ENCODE results near the gene PLXDC2. TPM values are rescaled to one million over a fixed set of nuclear protein-coding genes. Genes with fewer than 3 reads are reported as not detected.

The PLXDC2 gene

GRCh38 chr10:20302033-20302432 lies 485.8 kb downstream of the PLXDC2 start:
- H3K4me1 ChIP-seq (ENCODE audit: control insufficient read depth, insufficient read depth, low read length) = no peaks in the 10 kb centered on the region
- no peak overlapping the region for H3K4me3 ChIP-seq (ENCODE audit: low read length)
- H3K9me3 ChIP-seq (replicated peaks; ENCODE audit: low read length) = no peaks in the 10 kb centered on the region
- no peak overlapping the region for H3K4me2 ChIP-seq (ENCODE audit: low read length)
- H3K9ac ChIP-seq (ENCODE audit: low read depth, low read length) = no peak overlapping the region
- H3K36me3 ChIP-seq (ENCODE audit: insufficient read depth, low read length) = no peaks in the 10 kb centered on the region
- no peaks in the 10 kb centered on the region for H3K27me3 ChIP-seq (ENCODE audit: control insufficient read depth, insufficient read depth, low read length)

DNA sequence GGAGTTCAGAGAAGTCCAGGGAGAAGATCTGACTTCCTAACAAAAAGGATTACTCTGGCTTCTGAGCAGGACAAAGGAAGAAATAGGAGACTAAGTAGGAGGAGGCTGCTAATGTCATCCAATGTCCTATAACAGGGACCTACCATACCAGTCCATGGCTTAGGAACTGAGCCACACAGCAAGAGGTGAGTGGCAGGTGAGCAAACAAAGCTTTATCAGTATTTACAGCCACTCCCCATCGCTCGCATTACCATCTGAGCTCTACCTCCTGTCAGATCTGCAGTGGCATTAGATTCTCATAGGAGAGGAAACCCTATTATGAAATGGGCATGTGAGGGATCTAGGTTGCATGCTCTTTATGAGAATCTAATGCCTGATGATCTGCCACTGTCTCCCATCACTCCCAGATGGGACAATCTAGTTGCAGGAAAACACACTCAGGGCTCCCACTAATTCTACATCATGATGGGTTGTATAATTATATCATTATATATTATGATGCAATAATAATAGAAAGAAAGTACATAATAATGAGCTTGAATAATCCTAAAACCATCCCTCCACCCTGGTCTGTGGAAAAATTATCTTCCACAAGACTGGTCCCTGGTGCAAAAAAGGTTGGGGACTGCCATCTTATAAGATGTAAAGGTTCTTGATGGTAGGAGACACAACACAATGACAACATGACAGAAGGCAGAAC lies 487.4 kb downstream of the PLXDC2 start:
- no peak overlapping the region for H3K9ac ChIP-seq (ENCODE audit: low read depth, low read length)
- H3K4me1 ChIP-seq (ENCODE audit: control insufficient read depth, insufficient read depth, low read length) = no peaks in the 10 kb centered on the region
- H3K9me3 ChIP-seq (replicated peaks; ENCODE audit: low read length) = no peaks in the 10 kb centered on the region
- H3K36me3 ChIP-seq (ENCODE audit: insufficient read depth, low read length) = no peaks in the 10 kb centered on the region
- no peaks in the 10 kb centered on the region for H3K27me3 ChIP-seq (ENCODE audit: control insufficient read depth, insufficient read depth, low read length)
- no peak overlapping the region for H3K4me3 ChIP-seq (ENCODE audit: low read length)
- H3K4me2 ChIP-seq (ENCODE audit: low read length) = no peak overlapping the region

DNA sequence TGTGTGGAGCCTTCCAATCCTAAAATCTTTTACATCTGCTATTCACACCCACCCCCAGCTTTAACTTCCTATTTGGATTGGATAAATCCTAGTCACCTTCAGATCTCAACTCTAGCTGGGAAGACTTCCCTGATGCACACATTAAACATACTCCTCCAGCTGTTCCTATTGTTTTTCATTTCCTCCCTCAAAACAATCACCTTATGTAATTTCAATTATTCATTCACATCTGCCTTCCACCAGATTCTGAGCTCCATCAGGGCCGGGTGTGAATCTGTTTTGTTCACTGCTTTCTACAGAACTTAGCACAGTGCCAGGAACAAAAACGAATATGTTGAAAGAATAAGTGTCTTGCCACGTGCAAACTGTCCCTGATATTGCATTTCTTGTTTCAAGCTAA lies 497.4 kb downstream of the PLXDC2 start:
- Histone ChIP-seq H3K9ac (ENCODE audit: low read depth, low read length) (no peak overlapping the region), H3K4me3 (ENCODE audit: low read length) (no peak overlapping the region), H3K36me3 (ENCODE audit: insufficient read depth, low read length) (no peaks in the 10 kb centered on the region), H3K4me1 (ENCODE audit: control insufficient read depth, insufficient read depth, low read length) (no peaks in the 10 kb centered on the region), H3K9me3 (replicated peaks; ENCODE audit: low read length) (no peaks in the 10 kb centered on the region), H3K4me2 (ENCODE audit: low read length) (no peak overlapping the region), H3K27me3 (ENCODE audit: control insufficient read depth, insufficient read depth, low read length) (no peaks in the 10 kb centered on the region)

DNA sequence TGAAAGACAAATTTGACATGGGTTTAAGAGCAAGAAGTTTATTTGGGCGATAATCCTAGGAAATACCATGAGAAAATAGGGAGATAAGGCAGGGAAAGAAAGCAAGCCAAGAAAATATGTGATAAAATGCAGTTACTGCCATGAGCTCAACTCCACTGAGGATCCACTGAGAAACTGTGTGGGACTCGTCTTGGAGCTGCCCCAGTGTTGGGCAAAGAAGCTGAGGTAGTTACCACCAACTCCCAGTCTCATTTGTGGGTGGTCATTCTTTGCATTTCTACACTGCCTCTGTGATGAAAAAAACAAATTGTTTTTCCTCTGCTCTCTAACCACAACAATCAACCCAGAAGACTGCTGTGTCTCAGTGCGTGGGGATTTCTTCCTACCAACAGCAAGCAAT lies 498.2 kb downstream of the PLXDC2 start:
- H3K9me3 ChIP-seq (replicated peaks; ENCODE audit: low read length) = no peaks in the 10 kb centered on the region
- no peaks in the 10 kb centered on the region for H3K36me3 ChIP-seq (ENCODE audit: insufficient read depth, low read length)
- no peak overlapping the region for H3K4me2 ChIP-seq (ENCODE audit: low read length)
- H3K4me3 ChIP-seq (ENCODE audit: low read length) = no peak overlapping the region
- H3K9ac ChIP-seq (ENCODE audit: low read depth, low read length) = no peak overlapping the region
- no peaks in the 10 kb centered on the region for H3K4me1 ChIP-seq (ENCODE audit: control insufficient read depth, insufficient read depth, low read length)
- no peaks in the 10 kb centered on the region for H3K27me3 ChIP-seq (ENCODE audit: control insufficient read depth, insufficient read depth, low read length)

DNA sequence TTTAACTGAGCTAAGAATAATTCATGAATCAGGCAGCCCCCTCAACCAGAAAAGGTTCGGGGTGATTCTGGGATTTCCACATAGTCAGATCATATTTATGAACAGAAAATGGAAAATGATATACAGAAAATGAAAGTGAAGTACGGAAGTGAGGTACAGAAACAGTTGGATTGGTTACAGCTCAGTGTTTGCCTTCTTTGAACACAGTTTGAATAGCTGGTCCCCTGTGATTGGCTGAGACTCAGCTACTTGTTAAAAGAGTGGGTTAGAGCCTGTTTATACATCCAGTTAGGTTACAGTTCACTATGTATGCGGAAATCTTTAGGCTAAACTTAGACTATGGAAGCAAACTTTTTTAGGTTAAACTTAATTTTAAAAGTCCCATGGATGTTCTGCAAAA lies 511.7 kb downstream of the PLXDC2 start:
- Histone ChIP-seq H3K4me3 (ENCODE audit: low read length) (no peak overlapping the region), H3K4me2 (ENCODE audit: low read length) (no peak overlapping the region), H3K36me3 (ENCODE audit: insufficient read depth, low read length) (no peaks in the 10 kb centered on the region), H3K9ac (ENCODE audit: low read depth, low read length) (no peak overlapping the region), H3K4me1 (ENCODE audit: control insufficient read depth, insufficient read depth, low read length) (no peaks in the 10 kb centered on the region), H3K27me3 (ENCODE audit: control insufficient read depth, insufficient read depth, low read length) (no peaks in the 10 kb centered on the region), H3K9me3 (replicated peaks; ENCODE audit: low read length) (no peaks in the 10 kb centered on the region)

- Histone ChIP-seq H3K4me1 (ENCODE audit: control insufficient read depth, insufficient read depth, low read length) (no peaks in the 10 kb centered on the region), H3K4me3 (ENCODE audit: low read length) (no peak overlapping the region), H3K9ac (ENCODE audit: low read depth, low read length) (no peak overlapping the region), H3K36me3 (ENCODE audit: insufficient read depth, low read length) (no peaks in the 10 kb centered on the region), H3K27me3 (ENCODE audit: control insufficient read depth, insufficient read depth, low read length) (no peaks in the 10 kb centered on the region), H3K4me2 (ENCODE audit: low read length) (no peak overlapping the region), H3K9me3 (replicated peaks; ENCODE audit: low read length) (no peaks in the 10 kb centered on the region)
Observed at GRCh38 chr10:20330246-20330645, 514.0 kb downstream of the PLXDC2 start.

- Histone ChIP-seq H3K4me1 (ENCODE audit: control insufficient read depth, insufficient read depth, low read length) (no peaks in the 10 kb centered on the region), H3K27me3 (ENCODE audit: control insufficient read depth, insufficient read depth, low read length) (no peaks in the 10 kb centered on the region), H3K9me3 (replicated peaks; ENCODE audit: low read length) (no peaks in the 10 kb centered on the region), H3K4me2 (ENCODE audit: low read length) (no peak overlapping the region), H3K9ac (ENCODE audit: low read depth, low read length) (no peak overlapping the region), H3K36me3 (ENCODE audit: insufficient read depth, low read length) (no peaks in the 10 kb centered on the region), H3K4me3 (ENCODE audit: low read length) (no peak overlapping the region)
Observed at GRCh38 chr10:20334559-20334958, 518.3 kb downstream of the PLXDC2 start.

Small RNA genes within 50 kb of the gene (small RNA-seq; reads per million reads assigned to genes)
- not detected for gene RNU6-1212P
